OCI-LY1 (cell line): ENCODE data around the gene AIF1.

ENCODE experiments used
- H2AFZ ChIP-seq: fragments of 200-600 bp; sonication (generic), shearing (Covaris generic); 2 replicates; pipeline ENCODE4 v1.6.0; 2014; ENCODE audit warnings: antibody characterized with exemption, mild to moderate bottlenecking, low read length
- H3F3A ChIP-seq: fragments of 200-600 bp; sonication (generic), shearing (Covaris generic); 2 replicates; pipeline ENCODE4 v1.6.0; 2014; ENCODE audit warnings: mild to moderate bottlenecking, antibody characterized with exemption, low read length, moderate library complexity; ENCODE audit not compliant: insufficient read depth
- H3K27ac ChIP-seq: fragments of 200-600 bp; sonication (generic); 2 replicates; pipeline ENCODE4 v1.5.1; 2014; ENCODE audit warnings: low read length, mixed run types, mild to moderate bottlenecking, low read depth; ENCODE audit not compliant: poor library complexity, severe bottlenecking
- H3K27me3 ChIP-seq: fragments of 200-600 bp; sonication (generic); 2 replicates; pipeline ENCODE4 v1.6.0; 2014; ENCODE audit warnings: antibody characterized with exemption, mild to moderate bottlenecking, low read length, moderate library complexity; ENCODE audit not compliant: insufficient read depth
- H3K36me3 ChIP-seq: fragments of 200-600 bp; sonication (generic); 2 replicates; pipeline ENCODE4 v1.6.1; 2014; ENCODE audit warnings: mild to moderate bottlenecking, antibody characterized with exemption, low read length, moderate library complexity, mixed read lengths; ENCODE audit not compliant: insufficient read depth
- H3K4me1 ChIP-seq: fragments of 200-600 bp; sonication (generic); 2 replicates; pipeline ENCODE4 v1.5.1; 2014; ENCODE audit warnings: mild to moderate bottlenecking, low read length, moderate library complexity; ENCODE audit not compliant: insufficient read depth, severe bottlenecking
- H3K4me2 ChIP-seq: fragments of 200-600 bp; sonication (generic), shearing (Covaris generic); 2 replicates; pipeline ENCODE4 v1.6.1; 2014; ENCODE audit warnings: low read length
- H3K4me3 ChIP-seq: fragments of 200-600 bp; sonication (generic); 2 replicates; pipeline ENCODE4 v1.5.1; 2014; ENCODE audit warnings: low read length, low read depth, mild to moderate bottlenecking, mixed read lengths; ENCODE audit not compliant: poor library complexity, severe bottlenecking
- H3K79me2 ChIP-seq: fragments of 200-600 bp; shearing (Covaris generic); 2 replicates; pipeline ENCODE4 v1.6.1; 2016; ENCODE audit warnings: mixed run types, low read length, mixed read lengths; ENCODE audit not compliant: insufficient read depth
- H3K9ac ChIP-seq: fragments of 200-600 bp; sonication (generic), shearing (Covaris generic); 2 replicates; pipeline ENCODE4 v1.6.1; 2014; ENCODE audit warnings: mild to moderate bottlenecking, low read length, mixed read lengths
- H3K9me2 ChIP-seq: fragments of 200-600 bp; sonication (generic), shearing (Covaris generic); 2 replicates; pipeline ENCODE4 v1.6.1; 2014; ENCODE audit warnings: low read depth, mild to moderate bottlenecking, low read length, mixed read lengths
- H3K9me3 ChIP-seq: fragments of 200-600 bp; shearing (Covaris generic); 2 replicates; pipeline ENCODE4 v1.6.1; 2014; ENCODE audit warnings: low read length, mixed read lengths
- H4K20me1 ChIP-seq: fragments of 200-600 bp; sonication (generic), shearing (Covaris generic); 2 replicates; pipeline ENCODE4 v1.6.0; 2016; ENCODE audit warnings: mild to moderate bottlenecking, low read length; ENCODE audit not compliant: insufficient read depth
- EZH2 ChIP-seq: fragments of 200-600 bp; sonication (generic), shearing (Covaris generic); IDR thresholded peaks from 2 replicates; pipeline ENCODE4 v1.8.0; 2017; ENCODE audit warnings: borderline replicate concordance, mixed run types, mild to moderate bottlenecking, antibody characterized with exemption, low read length, moderate library complexity, mixed read lengths
- TF ChIP-seq, protein P1 (sequence below): fragments of 200-600 bp; sonication (generic), shearing (Covaris generic); IDR thresholded peaks from 2 replicates; pipeline ENCODE4 v1.5.1; 2017; ENCODE audit warnings: mild to moderate bottlenecking, antibody characterized with exemption, low read length, moderate library complexity, mixed read lengths

Gene AIF1

DNA sequence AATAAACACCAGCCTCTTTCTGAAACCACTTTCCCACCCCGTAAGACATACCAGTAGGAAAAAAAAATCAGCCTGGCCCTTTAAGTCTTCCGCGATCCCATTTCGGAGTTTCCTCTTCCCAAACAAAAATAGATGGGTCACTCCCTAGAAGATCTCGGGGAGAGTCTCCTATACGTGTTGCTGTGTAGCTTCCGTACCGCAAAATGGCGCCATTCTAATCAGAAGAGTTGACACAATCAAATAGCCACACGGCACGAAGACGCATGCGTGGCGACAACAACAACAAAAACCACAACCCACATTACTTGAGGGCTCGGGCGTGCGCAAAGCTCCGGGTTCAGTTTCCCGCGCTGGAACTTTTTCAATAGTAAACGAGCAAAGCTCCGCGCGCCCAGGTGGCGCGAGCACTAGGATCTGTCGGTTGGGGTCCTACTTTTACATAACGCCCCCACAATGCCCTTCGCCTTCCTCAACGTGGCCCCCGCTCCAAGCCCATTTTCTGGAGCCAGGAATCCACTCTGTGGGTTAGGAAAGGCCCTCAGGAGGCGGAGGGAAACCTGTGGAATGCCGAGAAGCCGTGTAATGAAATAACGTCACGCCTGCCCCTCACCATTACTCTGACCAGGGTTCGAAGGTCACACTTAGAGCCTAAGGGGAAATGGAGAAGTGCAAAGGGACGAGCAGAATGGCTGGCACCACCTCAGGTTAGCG lies 49.9 kb downstream of the AIF1 start, which contains the start of gene GPANK1:
Gene GPANK1, minus strand, starts transcription at position 208 of the 711 bp plus-strand sequence. CDS start 519 bp downstream, outside the sequence.
- Histone ChIP-seq H2AFZ (no peak within 1 kb of the TSS), H3K36me3 (peaks cover 56% of the 10 kb centered on the region), H3K79me2 (peaks cover 26% of the 10 kb centered on the region), H3K4me2 (peak within 1 kb of the TSS; percentile 82), H3K9ac (peak within 1 kb of the TSS; percentile 92), H4K20me1 (no peaks in the 10 kb centered on the region), H3K27ac (peak within 1 kb of the TSS; percentile 97), H3K4me3 (peak within 1 kb of the TSS; percentile 100), H3K9me2 (no peaks in the 10 kb centered on the region), H3K9me3 (no peaks in the 10 kb centered on the region), H3K27me3 (no peaks in the 10 kb centered on the region), H3F3A (no peaks in the 10 kb centered on the region), H3K4me1 (peaks cover 45% of the 10 kb centered on the region)
- TF ChIP-seq, protein P1, sequence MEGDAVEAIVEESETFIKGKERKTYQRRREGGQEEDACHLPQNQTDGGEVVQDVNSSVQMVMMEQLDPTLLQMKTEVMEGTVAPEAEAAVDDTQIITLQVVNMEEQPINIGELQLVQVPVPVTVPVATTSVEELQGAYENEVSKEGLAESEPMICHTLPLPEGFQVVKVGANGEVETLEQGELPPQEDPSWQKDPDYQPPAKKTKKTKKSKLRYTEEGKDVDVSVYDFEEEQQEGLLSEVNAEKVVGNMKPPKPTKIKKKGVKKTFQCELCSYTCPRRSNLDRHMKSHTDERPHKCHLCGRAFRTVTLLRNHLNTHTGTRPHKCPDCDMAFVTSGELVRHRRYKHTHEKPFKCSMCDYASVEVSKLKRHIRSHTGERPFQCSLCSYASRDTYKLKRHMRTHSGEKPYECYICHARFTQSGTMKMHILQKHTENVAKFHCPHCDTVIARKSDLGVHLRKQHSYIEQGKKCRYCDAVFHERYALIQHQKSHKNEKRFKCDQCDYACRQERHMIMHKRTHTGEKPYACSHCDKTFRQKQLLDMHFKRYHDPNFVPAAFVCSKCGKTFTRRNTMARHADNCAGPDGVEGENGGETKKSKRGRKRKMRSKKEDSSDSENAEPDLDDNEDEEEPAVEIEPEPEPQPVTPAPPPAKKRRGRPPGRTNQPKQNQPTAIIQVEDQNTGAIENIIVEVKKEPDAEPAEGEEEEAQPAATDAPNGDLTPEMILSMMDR: no peak
- TF ChIP-seq EZH2: no peak

DNA sequence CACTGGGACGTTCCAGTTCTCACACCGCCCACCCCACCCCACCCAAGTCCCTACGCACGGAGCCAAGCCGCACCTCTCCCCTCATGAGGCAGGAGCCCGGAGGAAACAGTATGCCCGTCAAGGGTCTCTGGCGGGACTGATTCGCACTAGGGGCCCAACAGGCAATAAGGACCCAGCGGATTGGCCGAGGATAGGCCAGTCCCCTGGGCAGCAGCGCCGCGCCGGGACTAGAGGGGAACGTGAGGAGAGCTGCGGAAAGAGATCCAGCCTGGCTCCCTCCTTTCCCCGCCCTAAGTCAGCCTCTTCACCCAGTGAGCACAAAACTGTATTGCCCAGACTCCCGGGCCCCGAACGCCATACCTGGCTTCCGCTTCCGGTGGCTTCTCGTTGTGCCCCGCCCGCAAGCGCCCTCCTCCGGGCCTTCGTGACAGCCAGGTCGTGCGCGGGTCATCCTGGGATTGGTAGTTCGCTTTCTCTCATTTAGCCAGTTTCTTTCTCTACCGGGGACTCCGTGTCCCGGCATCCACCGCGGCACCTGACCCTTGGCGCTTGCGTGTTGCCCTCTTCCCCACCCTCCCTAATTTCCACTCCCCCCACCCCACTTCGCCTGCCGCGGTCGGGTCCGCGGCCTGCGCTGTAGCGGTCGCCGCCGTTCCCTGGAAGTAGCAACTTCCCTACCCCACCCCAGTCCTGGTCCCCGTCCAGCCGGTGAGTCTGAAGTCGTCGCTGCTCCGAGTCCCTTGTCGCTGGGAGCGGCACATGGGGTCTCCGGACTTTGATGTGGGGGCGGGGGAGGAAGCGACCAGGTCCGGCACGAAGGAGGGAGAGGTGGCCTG lies 50.7 kb downstream of the AIF1 start, which contains the start of gene CSNK2B:
Gene CSNK2B, plus strand, starts transcription at position 580 of the 836 bp plus-strand sequence. CDS start 752 bp downstream, outside the sequence.
- Histone ChIP-seq H3K4me2 (peak within 1 kb of the TSS; percentile 99), H4K20me1 (no peaks in the 10 kb centered on the region), H3K27me3 (no peaks in the 10 kb centered on the region), H3K79me2 (peaks cover 21% of the 10 kb centered on the region), H3K4me1 (peaks cover 42% of the 10 kb centered on the region), H2AFZ (no peak within 1 kb of the TSS), H3F3A (no peaks in the 10 kb centered on the region), H3K9ac (peak within 1 kb of the TSS; percentile 99), H3K4me3 (peak within 1 kb of the TSS; percentile 100), H3K27ac (peak within 1 kb of the TSS; percentile 97), H3K9me2 (no peaks in the 10 kb centered on the region), H3K36me3 (peaks cover 64% of the 10 kb centered on the region), H3K9me3 (no peaks in the 10 kb centered on the region)
- TF ChIP-seq, protein P1: no peak
- no peak for TF ChIP-seq EZH2

DNA sequence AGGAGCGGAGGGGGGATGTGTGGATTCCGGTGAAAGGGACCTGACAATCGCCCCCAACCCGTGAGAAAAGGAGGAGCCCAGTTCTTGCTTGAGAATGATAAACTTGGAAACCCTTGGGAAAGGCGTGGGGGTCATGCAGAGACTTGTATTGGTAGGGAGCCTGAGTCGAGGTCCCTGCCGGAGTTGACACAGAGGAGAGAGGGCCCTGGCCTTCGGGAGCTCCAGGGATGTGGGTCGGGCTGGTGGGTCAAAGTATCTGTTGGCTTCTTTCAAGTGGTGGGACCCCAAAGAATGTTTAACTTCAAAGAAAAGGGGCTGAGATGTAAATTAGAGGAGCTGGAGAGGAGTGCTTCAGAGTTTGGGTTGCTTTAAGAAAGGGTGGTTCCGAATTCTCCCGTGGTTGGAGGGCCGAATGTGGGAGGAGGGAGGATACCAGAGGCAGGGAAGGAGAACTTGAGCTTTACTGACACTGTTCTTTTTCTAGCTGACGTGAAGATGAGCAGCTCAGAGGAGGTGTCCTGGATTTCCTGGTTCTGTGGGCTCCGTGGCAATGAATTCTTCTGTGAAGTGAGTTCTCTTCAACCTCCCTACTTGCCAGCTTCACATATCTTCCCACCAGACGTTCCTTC lies 51.4 kb downstream of the AIF1 start:
- H3K4me2 ChIP-seq: peak overlapping the region; percentile 99
- peaks cover 21% of the 10 kb centered on the region for H3K79me2 ChIP-seq
- H3K27me3 ChIP-seq: no peaks in the 10 kb centered on the region
- H3K9me2 ChIP-seq: no peaks in the 10 kb centered on the region
- H3K27ac ChIP-seq: peak overlapping the region; percentile 97
- H3K36me3 ChIP-seq: peaks cover 72% of the 10 kb centered on the region
- peak overlapping the region; percentile 100 for H3K4me3 ChIP-seq
- no peaks in the 10 kb centered on the region for H3F3A ChIP-seq
- H3K9ac ChIP-seq: peak overlapping the region; percentile 99
- peaks cover 35% of the 10 kb centered on the region for H3K4me1 ChIP-seq
- H4K20me1 ChIP-seq: no peaks in the 10 kb centered on the region
- no peaks in the 10 kb centered on the region for H3K9me3 ChIP-seq
- TF ChIP-seq, protein P1: no peak
- no peak overlapping the region for H2AFZ ChIP-seq
